GM12873 (cell line): ENCODE measurements around the gene KRTAP5-9.
"Not testable (repeated sequence)": the region's sequence is repeated elsewhere in the genome, so short reads cannot be mapped to it uniquely, and the experiment has no call there.

ENCODE experiments used
- TF ChIP-seq, protein P1 (sequence below): IDR thresholded peaks from 2 replicates; pipeline ENCODE4 v1.5.1; 2012; ENCODE audit warnings: low read depth, mild to moderate bottlenecking, moderate library complexity, low read length, control low read depth; ENCODE audit not compliant: insufficient read depth; ENCODE audit errors: missing control alignments

Gene KRTAP5-9

DNA sequence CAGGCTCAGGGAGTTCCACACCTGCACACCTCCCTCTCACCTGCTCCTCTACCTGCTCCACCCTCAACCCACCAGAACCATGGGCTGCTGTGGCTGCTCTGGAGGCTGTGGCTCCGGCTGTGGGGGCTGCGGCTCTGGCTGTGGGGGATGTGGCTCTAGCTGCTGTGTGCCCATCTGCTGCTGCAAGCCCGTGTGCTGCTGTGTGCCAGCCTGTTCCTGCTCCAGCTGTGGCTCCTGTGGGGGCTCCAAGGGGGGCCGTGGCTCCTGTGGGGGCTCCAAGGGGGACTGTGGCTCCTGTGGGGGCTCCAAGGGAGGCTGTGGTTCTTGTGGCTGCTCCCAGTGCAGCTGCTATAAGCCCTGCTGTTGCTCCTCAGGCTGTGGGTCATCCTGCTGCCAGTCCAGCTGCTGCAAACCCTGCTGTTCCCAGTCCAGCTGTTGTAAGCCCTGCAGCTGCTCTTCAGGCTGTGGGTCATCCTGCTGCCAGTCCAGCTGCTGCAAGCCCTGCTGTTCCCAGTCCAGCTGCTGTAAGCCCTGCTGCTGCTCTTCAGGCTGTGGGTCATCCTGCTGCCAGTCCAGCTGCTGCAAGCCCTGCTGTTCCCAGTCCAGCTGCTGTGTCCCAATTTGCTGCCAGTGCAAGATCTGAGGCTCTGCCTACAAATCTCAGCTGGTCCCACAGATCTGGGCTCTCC, 10.1 kb upstream of the KRTAP5-9 start, which contains the start of gene KRTAP5-8:
KRTAP5-8 (plus strand) TSS at position 49 of the 689 bp plus-strand sequence; CDS start at position 80, 31 bp downstream.
- TF ChIP-seq, protein P1, sequence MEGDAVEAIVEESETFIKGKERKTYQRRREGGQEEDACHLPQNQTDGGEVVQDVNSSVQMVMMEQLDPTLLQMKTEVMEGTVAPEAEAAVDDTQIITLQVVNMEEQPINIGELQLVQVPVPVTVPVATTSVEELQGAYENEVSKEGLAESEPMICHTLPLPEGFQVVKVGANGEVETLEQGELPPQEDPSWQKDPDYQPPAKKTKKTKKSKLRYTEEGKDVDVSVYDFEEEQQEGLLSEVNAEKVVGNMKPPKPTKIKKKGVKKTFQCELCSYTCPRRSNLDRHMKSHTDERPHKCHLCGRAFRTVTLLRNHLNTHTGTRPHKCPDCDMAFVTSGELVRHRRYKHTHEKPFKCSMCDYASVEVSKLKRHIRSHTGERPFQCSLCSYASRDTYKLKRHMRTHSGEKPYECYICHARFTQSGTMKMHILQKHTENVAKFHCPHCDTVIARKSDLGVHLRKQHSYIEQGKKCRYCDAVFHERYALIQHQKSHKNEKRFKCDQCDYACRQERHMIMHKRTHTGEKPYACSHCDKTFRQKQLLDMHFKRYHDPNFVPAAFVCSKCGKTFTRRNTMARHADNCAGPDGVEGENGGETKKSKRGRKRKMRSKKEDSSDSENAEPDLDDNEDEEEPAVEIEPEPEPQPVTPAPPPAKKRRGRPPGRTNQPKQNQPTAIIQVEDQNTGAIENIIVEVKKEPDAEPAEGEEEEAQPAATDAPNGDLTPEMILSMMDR = not testable (repeated sequence)

DNA sequence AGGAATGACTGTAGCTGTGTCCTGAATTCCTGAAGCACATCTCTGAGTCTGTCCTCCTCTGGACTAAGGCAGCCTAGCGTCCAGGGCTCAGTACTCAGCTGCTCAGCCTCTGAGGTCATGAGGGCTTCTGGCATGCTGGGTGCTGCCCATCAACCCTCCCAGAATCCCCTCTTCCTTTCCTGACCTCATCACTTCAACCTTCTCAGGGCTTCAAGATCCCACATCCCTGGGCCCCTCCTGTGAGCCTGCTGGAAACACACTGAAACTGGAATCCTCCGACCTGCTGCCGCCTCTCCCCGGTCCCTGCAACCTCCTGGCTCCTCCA, 9.6 kb upstream of the KRTAP5-9 start:
- TF ChIP-seq, protein P1 = no peak

DNA sequence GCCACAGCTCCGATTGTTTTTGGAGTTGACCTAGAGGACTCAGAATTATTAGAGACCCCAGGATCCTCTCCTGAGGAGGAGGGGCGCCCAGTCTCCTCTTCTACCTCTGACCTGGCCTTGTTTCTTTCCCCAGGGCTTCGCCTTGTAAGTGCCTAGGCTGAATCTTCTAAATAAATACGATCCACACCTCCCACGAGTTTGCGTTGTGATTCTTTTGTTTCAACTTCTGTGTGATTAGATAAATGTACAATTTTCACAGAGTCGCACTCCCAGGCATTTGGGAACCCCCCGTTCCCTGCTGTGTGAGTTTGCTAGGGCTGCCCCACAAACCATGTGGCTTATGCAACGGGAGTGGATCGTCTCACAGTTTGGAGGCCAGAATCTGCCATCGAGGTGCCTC, 9.2 kb upstream of the KRTAP5-9 start:
- TF ChIP-seq, protein P1 = no peak

DNA sequence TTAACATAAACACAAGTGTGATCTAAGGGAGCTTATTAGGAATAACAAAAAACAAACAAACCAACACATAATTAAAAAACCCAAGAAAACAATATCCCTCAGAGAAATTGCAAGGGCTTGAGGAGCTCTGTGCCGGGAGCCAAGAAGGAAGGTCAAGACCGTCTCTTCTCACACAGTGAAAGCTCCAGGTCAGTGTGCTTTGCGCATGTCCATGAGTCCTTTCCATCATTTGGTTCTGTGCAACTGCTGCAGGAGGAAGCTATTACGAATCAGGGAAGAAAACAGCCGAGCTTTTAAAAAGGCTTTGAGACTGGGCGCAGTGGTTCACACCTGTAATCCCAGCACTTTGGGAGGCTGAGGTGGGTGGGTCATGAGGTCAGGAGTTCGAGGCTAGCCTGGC, 5.8 kb upstream of the KRTAP5-9 start:
- TF ChIP-seq, protein P1 = no peak

DNA sequence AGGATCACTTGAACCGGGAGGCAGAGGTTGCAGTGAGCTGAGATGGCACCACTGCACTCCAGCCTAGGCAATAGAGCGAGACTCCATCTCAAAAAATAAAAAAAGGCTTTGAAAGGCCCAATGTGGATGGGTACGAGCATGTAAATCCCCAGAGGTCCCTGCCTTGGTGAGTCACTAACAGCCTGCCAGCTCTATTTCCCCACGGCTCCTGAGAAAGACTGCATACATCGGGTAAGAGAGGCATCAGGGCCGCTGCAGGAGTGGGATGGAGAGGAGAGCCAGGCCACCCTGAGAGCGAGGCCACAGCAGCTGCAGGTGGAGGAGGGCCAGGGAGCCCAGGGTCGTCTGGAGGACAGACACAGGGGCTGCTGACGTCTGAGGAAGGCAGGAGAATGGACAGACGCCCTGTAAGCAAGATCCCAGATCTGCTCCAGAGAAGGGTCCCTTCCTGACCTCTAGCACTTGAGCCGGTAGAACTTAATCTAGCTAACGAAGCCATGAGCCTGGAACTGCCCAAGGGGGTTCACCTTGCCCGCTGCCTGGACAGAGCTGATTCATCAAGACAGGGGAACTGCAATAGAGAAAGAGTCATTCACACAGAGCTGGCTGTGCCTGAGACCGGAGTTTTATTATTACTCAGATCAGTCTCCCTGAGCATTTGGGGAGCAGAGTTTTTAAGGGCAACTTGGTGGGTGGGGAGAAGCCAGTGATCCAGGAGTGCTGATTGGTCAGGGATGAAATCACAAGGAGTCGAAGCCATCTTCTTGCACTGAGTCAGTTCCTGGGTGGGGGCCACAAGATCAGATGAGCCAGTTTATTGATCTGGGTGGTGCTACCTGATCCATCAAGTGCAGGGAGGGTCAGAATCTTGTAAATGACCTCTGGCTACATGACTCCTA, 5.1 kb upstream of the KRTAP5-9 start:
- TF ChIP-seq, protein P1 = no peak

DNA sequence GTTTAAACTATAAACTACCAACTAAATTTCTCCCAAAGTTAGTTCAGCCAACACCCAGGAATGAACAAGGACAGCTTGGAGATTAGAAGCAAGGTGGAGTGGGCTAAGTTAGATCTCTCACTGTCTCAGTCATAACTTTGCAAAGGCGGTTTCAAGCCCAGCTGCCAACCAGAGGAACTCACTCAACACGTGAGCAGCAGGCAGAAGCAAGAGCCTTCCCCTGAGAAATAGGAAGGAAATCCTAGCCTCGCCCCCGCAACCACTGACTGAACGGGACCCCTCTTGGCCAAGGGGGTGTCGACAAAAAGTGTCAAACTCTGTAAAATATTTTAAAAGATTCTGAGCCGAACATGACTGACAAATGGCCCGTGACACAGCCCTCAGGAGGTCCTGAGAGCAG, 4.4 kb upstream of the KRTAP5-9 start:
- TF ChIP-seq, protein P1 = no peak

DNA sequence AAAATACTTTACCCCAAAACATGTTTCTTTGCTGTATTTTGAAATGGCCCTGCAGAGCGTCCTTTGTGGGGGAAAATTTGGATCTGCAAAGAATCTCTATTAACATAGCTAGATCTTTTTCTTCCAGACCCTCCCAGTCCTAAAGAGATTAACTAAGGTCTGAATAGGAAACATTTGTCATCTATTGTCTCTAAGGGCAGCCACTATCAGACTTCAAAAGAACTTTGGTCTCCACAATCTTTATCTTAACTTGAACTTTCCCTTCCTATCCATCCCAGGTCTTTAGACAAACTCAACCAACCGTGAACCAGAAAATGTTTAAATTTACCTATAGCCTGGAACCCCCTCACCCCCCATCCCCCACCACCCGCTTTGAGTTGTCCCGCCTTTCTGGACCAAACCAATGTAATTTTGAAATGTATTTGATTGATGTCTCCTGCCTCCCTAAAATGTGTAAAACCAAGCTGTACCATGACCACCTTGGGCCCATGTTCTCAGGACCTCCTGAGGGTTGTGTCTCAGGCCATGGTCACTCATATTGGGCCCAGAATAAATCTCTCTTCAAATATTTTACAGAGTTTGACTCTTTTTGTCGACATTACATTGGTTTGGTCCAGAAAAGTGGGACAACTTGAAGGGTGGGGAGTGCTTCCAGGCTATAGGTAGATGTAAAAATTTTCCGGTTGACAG, 3.5 kb upstream of the KRTAP5-9 start:
- TF ChIP-seq, protein P1 = no peak
